Measurements from ENCODE around the gene KRTAP10-11. TPM values are rescaled to one million over a fixed set of nuclear protein-coding genes. Genes with fewer than 3 reads are reported as not detected.

Gene KRTAP10-11
- total RNA-seq, 1 donor from 2014 or later, result not detected

DNA sequence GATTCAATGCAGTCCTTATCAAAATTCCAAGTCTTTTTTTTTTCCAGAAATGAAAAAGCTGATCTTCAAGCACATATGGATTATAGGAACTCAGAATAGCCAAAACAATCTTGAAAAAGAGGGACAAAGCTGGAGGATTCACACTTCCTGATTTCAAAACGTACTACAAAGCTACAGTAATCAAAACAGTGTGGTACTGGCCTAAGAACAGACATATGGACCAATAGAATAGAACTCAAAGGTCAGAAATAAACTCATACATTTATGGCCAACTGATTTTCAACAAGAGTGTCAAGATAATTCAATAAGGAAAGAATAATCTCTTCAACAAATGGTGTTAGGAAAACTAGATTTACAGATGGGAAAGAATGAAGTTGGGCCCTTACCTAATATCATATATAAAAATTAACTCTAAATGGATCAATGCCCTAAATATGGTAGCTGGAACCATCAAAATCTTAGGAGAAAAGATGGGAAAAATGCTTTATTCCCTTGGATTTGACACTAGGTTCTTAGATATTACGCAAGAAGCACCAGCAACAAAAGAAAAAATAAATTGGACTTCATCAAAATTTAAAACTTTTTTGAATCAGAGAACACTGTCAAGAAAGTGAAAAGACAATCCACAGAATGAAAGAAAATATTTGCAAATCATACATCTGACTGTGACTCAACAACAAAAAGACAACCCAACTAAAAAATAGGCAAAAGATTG lies 46.7 kb downstream of the KRTAP10-11 start:
- Mint-ChIP-seq H3K27me3 (ENCODE audit: insufficient read depth, low read depth) (peaks cover 25% of the 10 kb centered on the region), H3K4me1 (peaks cover 23% of the 10 kb centered on the region)
- H4K20me1 ChIP-seq (ENCODE audit: low read depth), result no peaks in the 10 kb centered on the region

DNA sequence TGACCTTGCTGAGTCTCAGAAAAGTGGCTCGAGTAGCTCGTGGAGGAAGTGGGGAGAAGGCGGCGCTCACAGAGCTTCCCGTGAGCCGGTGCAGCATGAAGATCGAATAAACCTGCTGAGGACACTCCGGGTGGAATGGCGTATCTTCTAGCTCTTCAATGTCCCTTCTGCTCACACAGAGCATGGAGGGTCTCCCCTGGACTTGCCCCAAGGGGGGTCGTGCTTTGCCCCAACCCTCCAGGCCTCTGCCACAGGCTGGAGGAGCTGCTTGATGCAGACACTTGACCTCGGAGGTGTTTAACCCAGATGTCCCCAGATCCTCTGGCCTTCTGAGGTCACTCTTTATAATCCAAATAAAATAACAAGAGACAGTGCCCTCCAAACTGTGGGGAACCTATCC lies 48.6 kb downstream of the KRTAP10-11 start:
- TF ChIP-seq EZH2 (IDR thresholded peaks at IDR 0.05) (no peak), EZH2phosphoT487 (IDR thresholded peaks at IDR 0.05) (no peak)
- TF ChIP-seq, protein P1, sequence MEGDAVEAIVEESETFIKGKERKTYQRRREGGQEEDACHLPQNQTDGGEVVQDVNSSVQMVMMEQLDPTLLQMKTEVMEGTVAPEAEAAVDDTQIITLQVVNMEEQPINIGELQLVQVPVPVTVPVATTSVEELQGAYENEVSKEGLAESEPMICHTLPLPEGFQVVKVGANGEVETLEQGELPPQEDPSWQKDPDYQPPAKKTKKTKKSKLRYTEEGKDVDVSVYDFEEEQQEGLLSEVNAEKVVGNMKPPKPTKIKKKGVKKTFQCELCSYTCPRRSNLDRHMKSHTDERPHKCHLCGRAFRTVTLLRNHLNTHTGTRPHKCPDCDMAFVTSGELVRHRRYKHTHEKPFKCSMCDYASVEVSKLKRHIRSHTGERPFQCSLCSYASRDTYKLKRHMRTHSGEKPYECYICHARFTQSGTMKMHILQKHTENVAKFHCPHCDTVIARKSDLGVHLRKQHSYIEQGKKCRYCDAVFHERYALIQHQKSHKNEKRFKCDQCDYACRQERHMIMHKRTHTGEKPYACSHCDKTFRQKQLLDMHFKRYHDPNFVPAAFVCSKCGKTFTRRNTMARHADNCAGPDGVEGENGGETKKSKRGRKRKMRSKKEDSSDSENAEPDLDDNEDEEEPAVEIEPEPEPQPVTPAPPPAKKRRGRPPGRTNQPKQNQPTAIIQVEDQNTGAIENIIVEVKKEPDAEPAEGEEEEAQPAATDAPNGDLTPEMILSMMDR (IDR thresholded peaks at IDR 0.05), result no peak
- no peak overlapping the region for H3K4me3 Mint-ChIP-seq

More for the DNA sequence above, 46.7 kb downstream of the KRTAP10-11 start:
- H3K4me3 ChIP-seq, result no peak overlapping the region
- H3K9me3 ChIP-seq (ENCODE audit: low read depth), result peaks cover 5% of the 10 kb centered on the region
- no peak overlapping the region for H3K27ac ChIP-seq
- DNase-seq (ENCODE audit: low spot score), result no peak
- no peak overlapping the region for H3K9ac ChIP-seq
- Mint-ChIP-seq H3K4me3 (no peak overlapping the region), H3K9me3 (peaks cover 19% of the 10 kb centered on the region), H3K36me3 (peaks cover 3% of the 10 kb centered on the region), H3K27ac (no peak overlapping the region)
- TF ChIP-seq, protein P1 (IDR thresholded peaks at IDR 0.05), result no peak
- TF ChIP-seq EZH2 (IDR thresholded peaks at IDR 0.05), result no peak
- no peak for TF ChIP-seq EZH2phosphoT487 (IDR thresholded peaks at IDR 0.05)
- H3K79me2 ChIP-seq (ENCODE audit: low read depth), result no peaks in the 10 kb centered on the region
- no peaks in the 10 kb centered on the region for H3K36me3 ChIP-seq
- no peaks in the 10 kb centered on the region for H3F3A ChIP-seq (ENCODE audit: low read depth)
- peaks cover 10% of the 10 kb centered on the region for H3K4me1 ChIP-seq
- H2AFZ ChIP-seq (replicated peaks), result no peak overlapping the region
- no peaks in the 10 kb centered on the region for H3K27me3 ChIP-seq
- H3K4me2 ChIP-seq, result no peak overlapping the region

DNA sequence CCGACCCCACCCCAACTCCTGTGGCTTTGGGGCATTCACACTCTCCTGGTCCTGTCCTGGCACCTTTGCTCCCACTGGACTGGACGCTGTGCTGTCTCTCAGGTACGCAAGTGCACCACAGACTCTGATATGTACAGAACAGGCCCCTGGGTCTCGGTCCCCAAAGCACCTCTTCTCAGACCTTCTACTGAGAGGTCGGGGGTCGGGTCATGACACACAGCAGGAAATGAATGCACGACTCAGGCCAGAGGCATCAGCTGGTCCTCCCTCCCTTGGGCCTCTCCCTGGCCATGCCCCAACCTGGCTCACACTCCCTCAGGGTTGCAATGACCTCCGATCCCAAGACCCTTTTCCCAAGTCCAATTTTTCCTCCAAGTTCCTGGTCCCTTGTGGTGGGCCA lies 49.0 kb downstream of the KRTAP10-11 start:
- peaks cover 19% of the 10 kb centered on the region for H3K9me3 Mint-ChIP-seq
- H3K27me3 ChIP-seq, result no peaks in the 10 kb centered on the region
- no peak overlapping the region for H3K27ac ChIP-seq
- no peak for DNase-seq (ENCODE audit: low spot score)
- H3K4me2 ChIP-seq, result no peak overlapping the region
- H3K4me3 ChIP-seq, result no peak overlapping the region
- no peak overlapping the region for H3K9ac ChIP-seq
- H3K36me3 Mint-ChIP-seq, result peaks cover 3% of the 10 kb centered on the region
- TF ChIP-seq, protein P1 (IDR thresholded peaks at IDR 0.05), result no peak
- no peak for TF ChIP-seq EZH2 (IDR thresholded peaks at IDR 0.05)
- TF ChIP-seq EZH2phosphoT487 (IDR thresholded peaks at IDR 0.05), result no peak
- no peak overlapping the region for H2AFZ ChIP-seq (replicated peaks)
- H3K4me1 Mint-ChIP-seq, result peaks cover 39% of the 10 kb centered on the region
- H3K79me2 ChIP-seq (ENCODE audit: low read depth), result no peaks in the 10 kb centered on the region
- no peak overlapping the region for H3K4me3 Mint-ChIP-seq
- H3K27me3 Mint-ChIP-seq (ENCODE audit: insufficient read depth, low read depth), result peaks cover 30% of the 10 kb centered on the region
- peaks cover 5% of the 10 kb centered on the region for H3K9me3 ChIP-seq (ENCODE audit: low read depth)
- H3F3A ChIP-seq (ENCODE audit: low read depth), result no peaks in the 10 kb centered on the region
- H3K4me1 ChIP-seq, result peaks cover 22% of the 10 kb centered on the region
- H3K36me3 ChIP-seq, result no peaks in the 10 kb centered on the region
- no peaks in the 10 kb centered on the region for H4K20me1 ChIP-seq (ENCODE audit: low read depth)
- H3K27ac Mint-ChIP-seq, result no peak overlapping the region

More for the DNA sequence above, 48.6 kb downstream of the KRTAP10-11 start:
- Mint-ChIP-seq H3K9me3 (peaks cover 19% of the 10 kb centered on the region), H3K27ac (no peak overlapping the region), H3K36me3 (peaks cover 3% of the 10 kb centered on the region), H3K27me3 (ENCODE audit: insufficient read depth, low read depth) (peaks cover 28% of the 10 kb centered on the region), H3K4me1 (peaks cover 35% of the 10 kb centered on the region)
- Histone ChIP-seq H3K9ac (no peak overlapping the region), H4K20me1 (ENCODE audit: low read depth) (no peaks in the 10 kb centered on the region), H3K36me3 (no peaks in the 10 kb centered on the region), H3K79me2 (ENCODE audit: low read depth) (no peaks in the 10 kb centered on the region), H3K27me3 (no peaks in the 10 kb centered on the region), H3K4me2 (no peak overlapping the region), H3K27ac (no peak overlapping the region), H3K9me3 (ENCODE audit: low read depth) (peaks cover 5% of the 10 kb centered on the region), H3K4me3 (no peak overlapping the region), H3K4me1 (peaks cover 18% of the 10 kb centered on the region), H2AFZ (replicated peaks) (no peak overlapping the region), H3F3A (ENCODE audit: low read depth) (no peaks in the 10 kb centered on the region)
- DNase-seq (ENCODE audit: low spot score), result no peak
